ENCODE measurements around the gene LRMDA. TPM values are rescaled to one million over a fixed set of nuclear protein-coding genes. Genes with fewer than 3 reads are reported as not detected.

Gene LRMDA
- total RNA-seq, 1 donor from 2014 or later: 5.2 TPM

DNA sequence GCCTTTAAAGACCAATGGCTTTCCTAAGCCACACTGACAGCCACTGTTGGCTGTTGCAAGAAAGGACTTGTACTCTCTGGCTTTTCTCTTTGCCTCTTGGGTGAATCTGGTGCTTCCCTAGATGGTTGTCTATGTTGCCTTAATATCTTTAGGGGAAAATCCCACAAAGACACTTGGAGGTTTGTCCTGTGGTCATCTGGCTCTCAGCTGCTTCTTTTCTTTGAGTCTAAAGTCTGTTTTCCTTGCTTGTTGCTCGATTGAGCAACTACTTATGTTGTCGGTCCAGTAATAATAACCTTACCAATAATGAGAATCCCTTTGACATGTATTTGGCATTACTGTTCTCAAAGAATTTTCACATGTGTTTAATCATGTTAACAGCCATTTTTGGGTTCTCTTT, 537.6 kb downstream of the LRMDA start:
- H3K27me3 ChIP-seq: no peaks in the 10 kb centered on the region
- H3K4me2 ChIP-seq: no peak overlapping the region
- Mint-ChIP-seq H3K27ac (no peak overlapping the region), H3K36me3 (no peaks in the 10 kb centered on the region), H3K4me3 (no peak overlapping the region), H3K4me1 (peaks cover 30% of the 10 kb centered on the region), H3K9me3 (peaks cover 3% of the 10 kb centered on the region), H3K27me3 (ENCODE audit: insufficient read depth, low read depth) (peaks cover 4% of the 10 kb centered on the region)
- TF ChIP-seq EZH2phosphoT487 (IDR thresholded peaks at IDR 0.05): no peak
- TF ChIP-seq, protein P1, sequence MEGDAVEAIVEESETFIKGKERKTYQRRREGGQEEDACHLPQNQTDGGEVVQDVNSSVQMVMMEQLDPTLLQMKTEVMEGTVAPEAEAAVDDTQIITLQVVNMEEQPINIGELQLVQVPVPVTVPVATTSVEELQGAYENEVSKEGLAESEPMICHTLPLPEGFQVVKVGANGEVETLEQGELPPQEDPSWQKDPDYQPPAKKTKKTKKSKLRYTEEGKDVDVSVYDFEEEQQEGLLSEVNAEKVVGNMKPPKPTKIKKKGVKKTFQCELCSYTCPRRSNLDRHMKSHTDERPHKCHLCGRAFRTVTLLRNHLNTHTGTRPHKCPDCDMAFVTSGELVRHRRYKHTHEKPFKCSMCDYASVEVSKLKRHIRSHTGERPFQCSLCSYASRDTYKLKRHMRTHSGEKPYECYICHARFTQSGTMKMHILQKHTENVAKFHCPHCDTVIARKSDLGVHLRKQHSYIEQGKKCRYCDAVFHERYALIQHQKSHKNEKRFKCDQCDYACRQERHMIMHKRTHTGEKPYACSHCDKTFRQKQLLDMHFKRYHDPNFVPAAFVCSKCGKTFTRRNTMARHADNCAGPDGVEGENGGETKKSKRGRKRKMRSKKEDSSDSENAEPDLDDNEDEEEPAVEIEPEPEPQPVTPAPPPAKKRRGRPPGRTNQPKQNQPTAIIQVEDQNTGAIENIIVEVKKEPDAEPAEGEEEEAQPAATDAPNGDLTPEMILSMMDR (IDR thresholded peaks at IDR 0.05): no peak
- no peak for TF ChIP-seq EZH2 (IDR thresholded peaks at IDR 0.05)
- H3K9me3 ChIP-seq (ENCODE audit: low read depth): no peaks in the 10 kb centered on the region
- no peak overlapping the region for H2AFZ ChIP-seq (replicated peaks)
- peaks cover 14% of the 10 kb centered on the region for H3K4me1 ChIP-seq
- H4K20me1 ChIP-seq (ENCODE audit: low read depth): no peaks in the 10 kb centered on the region
- DNase-seq (ENCODE audit: low spot score): no peak
- no peak overlapping the region for H3K27ac ChIP-seq
- no peak overlapping the region for H3K9ac ChIP-seq
- H3K79me2 ChIP-seq (ENCODE audit: low read depth): no peaks in the 10 kb centered on the region
- H3K36me3 ChIP-seq: no peaks in the 10 kb centered on the region
- H3K4me3 ChIP-seq: no peak overlapping the region
- no peaks in the 10 kb centered on the region for H3F3A ChIP-seq (ENCODE audit: low read depth)

DNA sequence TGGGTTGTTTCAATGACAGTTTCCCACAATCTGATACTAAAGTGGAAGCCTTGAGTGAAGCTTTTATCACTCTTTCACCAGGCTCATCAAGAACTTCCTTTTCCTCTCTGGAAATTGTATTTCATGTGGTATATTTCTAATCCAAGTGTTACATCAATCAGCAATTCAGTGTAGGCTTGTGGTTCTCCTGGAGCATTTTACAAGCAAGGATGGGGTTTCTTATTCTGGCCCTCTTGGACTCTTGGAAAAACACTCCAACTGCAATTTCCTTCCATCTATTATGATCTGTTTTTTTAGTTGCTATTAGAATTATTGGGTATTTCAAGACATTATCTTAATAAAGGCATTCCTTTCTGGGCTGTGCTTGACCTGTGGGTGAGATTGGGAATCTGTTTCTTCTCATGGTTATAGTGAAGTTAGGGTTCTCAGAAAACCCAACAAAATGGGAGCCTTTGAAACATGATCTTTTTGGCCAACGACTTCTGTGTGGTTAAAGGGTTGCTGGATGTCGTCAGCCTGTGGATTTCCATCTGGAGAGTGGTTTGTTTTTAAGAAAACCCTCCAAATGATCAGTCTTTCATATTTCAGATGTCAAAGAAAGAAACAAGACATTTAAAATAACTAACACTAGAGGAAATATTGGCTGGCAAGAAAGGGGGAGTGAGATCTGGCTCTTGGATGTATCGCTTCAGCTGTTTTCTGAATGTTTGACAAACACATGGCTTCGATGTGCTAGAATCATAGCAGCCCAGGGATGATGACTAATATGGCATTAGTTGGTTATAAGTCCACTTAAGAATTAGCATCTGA, 540.2 kb downstream of the LRMDA start:
- peaks cover 4% of the 10 kb centered on the region for H3K27me3 Mint-ChIP-seq (ENCODE audit: insufficient read depth, low read depth)
- Histone ChIP-seq H3K4me1 (peaks cover 14% of the 10 kb centered on the region), H4K20me1 (ENCODE audit: low read depth) (no peaks in the 10 kb centered on the region), H3K4me3 (no peak overlapping the region), H3K4me2 (no peak overlapping the region), H3K27ac (no peak overlapping the region), H3K36me3 (no peaks in the 10 kb centered on the region), H3F3A (ENCODE audit: low read depth) (no peaks in the 10 kb centered on the region), H3K79me2 (ENCODE audit: low read depth) (no peaks in the 10 kb centered on the region), H3K9ac (no peak overlapping the region), H3K27me3 (no peaks in the 10 kb centered on the region), H2AFZ (replicated peaks) (no peak overlapping the region), H3K9me3 (ENCODE audit: low read depth) (no peaks in the 10 kb centered on the region)
- no peak for DNase-seq (ENCODE audit: low spot score)
- no peaks in the 10 kb centered on the region for H3K36me3 Mint-ChIP-seq
- H3K4me3 Mint-ChIP-seq: no peak overlapping the region
- TF ChIP-seq EZH2phosphoT487 (IDR thresholded peaks at IDR 0.05) (no peak), EZH2 (IDR thresholded peaks at IDR 0.05) (no peak)
- TF ChIP-seq, protein P1 (IDR thresholded peaks at IDR 0.05): no peak
- peaks cover 27% of the 10 kb centered on the region for H3K4me1 Mint-ChIP-seq
- no peaks in the 10 kb centered on the region for H3K9me3 Mint-ChIP-seq
- H3K27ac Mint-ChIP-seq: no peak overlapping the region

DNA sequence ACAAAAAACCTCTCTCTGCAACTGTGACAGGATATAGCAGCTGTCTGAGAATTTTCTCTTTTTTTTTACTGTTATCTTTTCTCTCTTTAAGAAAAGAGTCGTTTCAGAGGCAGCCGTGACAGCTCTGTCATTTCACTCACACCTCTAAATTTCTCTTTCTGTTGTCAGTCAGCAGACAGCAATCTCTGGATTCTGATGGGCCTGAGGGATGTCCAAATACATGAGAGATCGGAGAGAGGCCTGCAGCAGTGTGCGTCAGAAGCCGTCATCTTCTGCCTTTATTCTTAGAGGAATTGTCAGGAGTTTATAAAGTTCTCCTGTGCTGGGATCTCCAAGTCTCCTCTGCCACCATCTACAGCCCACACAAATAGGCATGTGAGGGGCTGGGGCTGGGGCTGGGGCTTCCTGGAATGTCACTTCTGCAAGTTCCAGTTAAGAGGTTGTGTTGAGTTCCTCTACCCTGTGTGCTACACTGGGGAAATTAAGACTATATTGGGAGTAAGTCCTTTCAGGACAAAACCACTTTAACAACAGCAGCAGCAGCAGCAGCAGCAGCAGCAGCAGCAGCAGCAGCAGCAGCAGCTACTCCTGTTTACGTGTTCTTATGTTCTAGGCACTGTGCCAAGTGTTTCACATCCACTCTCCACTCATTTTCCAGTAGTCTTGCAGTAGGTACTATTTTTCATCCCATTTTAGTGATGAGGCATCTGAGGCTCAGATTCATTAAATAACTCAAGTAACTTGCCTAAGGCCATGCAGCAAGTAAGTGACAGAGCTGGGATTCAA, 541.3 kb downstream of the LRMDA start:
- no peaks in the 10 kb centered on the region for H3K27me3 ChIP-seq
- H2AFZ ChIP-seq (replicated peaks): no peak overlapping the region
- H3K27me3 Mint-ChIP-seq (ENCODE audit: insufficient read depth, low read depth): peaks cover 4% of the 10 kb centered on the region
- H3K4me3 ChIP-seq: no peak overlapping the region
- no peak for DNase-seq (ENCODE audit: low spot score)
- H3K36me3 ChIP-seq: no peaks in the 10 kb centered on the region
- no peak for TF ChIP-seq EZH2 (IDR thresholded peaks at IDR 0.05)
- no peak for TF ChIP-seq EZH2phosphoT487 (IDR thresholded peaks at IDR 0.05)
- TF ChIP-seq, protein P1 (IDR thresholded peaks at IDR 0.05): no peak
- no peaks in the 10 kb centered on the region for H3K79me2 ChIP-seq (ENCODE audit: low read depth)
- peaks cover 5% of the 10 kb centered on the region for H3K4me1 ChIP-seq
- H4K20me1 ChIP-seq (ENCODE audit: low read depth): no peaks in the 10 kb centered on the region
- H3K9me3 Mint-ChIP-seq: no peaks in the 10 kb centered on the region
- H3K27ac ChIP-seq: no peak overlapping the region
- H3K27ac Mint-ChIP-seq: no peak overlapping the region
- no peaks in the 10 kb centered on the region for H3K36me3 Mint-ChIP-seq
- no peaks in the 10 kb centered on the region for H3F3A ChIP-seq (ENCODE audit: low read depth)
- H3K9me3 ChIP-seq (ENCODE audit: low read depth): no peaks in the 10 kb centered on the region
- peaks cover 18% of the 10 kb centered on the region for H3K4me1 Mint-ChIP-seq
- H3K9ac ChIP-seq: no peak overlapping the region
- H3K4me3 Mint-ChIP-seq: no peak overlapping the region
- H3K4me2 ChIP-seq: no peak overlapping the region

All from neural progenitor cell (in vitro differentiated cells).